ENCODE results near the gene DPAGT1. TPM values are rescaled to one million over a fixed set of nuclear protein-coding genes. Genes with fewer than 3 reads are reported as not detected.
A peak's percentile ranks its signal among the peaks of the same experiment; 100 is the strongest.

Gene DPAGT1
- total RNA-seq, 1 donor from 2014 or later = 18.6 TPM

GRCh38 chr11:119100246-119100970 is 1.2 kb downstream of the DPAGT1 start:
- DNase-seq = no peak
- no peak for ATAC-seq
- intact Hi-C loops (cut with micrococcal nuclease) = no loop called here

GRCh38 chr11:119099711-119100110 is 1.9 kb downstream of the DPAGT1 start:
- DNase-seq = no peak
- intact Hi-C loops (cut with micrococcal nuclease) = no loop called here
- ATAC-seq = no peak

- intact Hi-C loops (cut with micrococcal nuclease) = no loop called here
- DNase-seq (peak; percentile 98), ATAC-seq (peak; percentile 96)
Measured at GRCh38 chr11:119095066-119095880, 6.4 kb downstream of the DPAGT1 start.

- intact Hi-C loops (cut with micrococcal nuclease) = no loop called here
Measured at GRCh38 chr11:119094816-119095065, 6.9 kb downstream of the DPAGT1 start.

GRCh38 chr11:119093942-119094815 is 7.5 kb downstream of the DPAGT1 start:
- peak; percentile 31 for ATAC-seq
- peak; percentile 58 for DNase-seq
- intact Hi-C loops (cut with micrococcal nuclease) = no loop called here

More at GRCh38 chr11:119094816-119095065, 6.9 kb downstream of the DPAGT1 start:
- peak; percentile 88 for ATAC-seq
- peak; percentile 91 for DNase-seq

- DNase-seq (no peak), ATAC-seq (no peak)
Measured at GRCh38 chr11:119092880-119093842, 8.5 kb downstream of the DPAGT1 start.

GRCh38 chr11:119091966-119092879 is 9.4 kb downstream of the DPAGT1 start:
- ATAC-seq (no peak), DNase-seq (no peak)
- intact Hi-C loops (cut with micrococcal nuclease) = no loop called here

More at GRCh38 chr11:119092880-119093842, 8.5 kb downstream of the DPAGT1 start:
- intact Hi-C loops (cut with micrococcal nuclease) = no loop called here

- no peak for DNase-seq
- intact Hi-C loops (cut with micrococcal nuclease) = no loop called here
Measured at GRCh38 chr11:119091178-119091577, 10.5 kb downstream of the DPAGT1 start.

GRCh38 chr11:119089319-119089718 is 12.3 kb downstream of the DPAGT1 start:
- intact Hi-C loops (cut with micrococcal nuclease) = no loop called here
- DNase-seq (no peak), ATAC-seq (no peak)

More at GRCh38 chr11:119091178-119091577, 10.5 kb downstream of the DPAGT1 start:
- ATAC-seq = no peak

- DNase-seq (no peak), ATAC-seq (no peak)
- intact Hi-C loops (cut with micrococcal nuclease) = no loop called here
Measured at GRCh38 chr11:119088406-119088805, 13.2 kb downstream of the DPAGT1 start.

- no peak for DNase-seq
Measured at GRCh38 chr11:119087747-119088241, 13.9 kb downstream of the DPAGT1 start.

GRCh38 chr11:119087123-119087522 is 14.5 kb downstream of the DPAGT1 start:
- DNase-seq (no peak), ATAC-seq (no peak)
- intact Hi-C loops (cut with micrococcal nuclease) = no loop called here

More at GRCh38 chr11:119087747-119088241, 13.9 kb downstream of the DPAGT1 start:
- intact Hi-C loops (cut with micrococcal nuclease) = no loop called here
- no peak for ATAC-seq

GRCh38 chr11:119085437-119085847 is 16.2 kb downstream of the DPAGT1 start:
- ATAC-seq = no peak
- no peak for DNase-seq
- intact Hi-C loops (cut with micrococcal nuclease) = no loop called here

- intact Hi-C loops (cut with micrococcal nuclease) = no loop called here
- ATAC-seq (peak; percentile 98), DNase-seq (peak; percentile 96)
Measured at GRCh38 chr11:119084663-119085436, 16.8 kb downstream of the DPAGT1 start, which contains the start of gene HMBS. HMBS (plus strand) TSS chr11:119084881; CDS start chr11:119085034, 153 bp downstream.

GRCh38 chr11:119081682-119082260 is 19.9 kb downstream of the DPAGT1 start:
- intact Hi-C loops (cut with micrococcal nuclease) = no loop called here
- DNase-seq (no peak), ATAC-seq (no peak)

Measured in left ventricle myocardium superior (tissue), 1 donor.